K562 (cell line): ENCODE measurements around the gene CMSS1. TPM values are rescaled to one million over a fixed set of nuclear protein-coding genes. Genes with fewer than 3 reads are reported as not detected.

ENCODE experiments used
- ATAC-seq: fragments of 200-7000 bp; cut with Tn5 transposase; 3 replicates; pipeline ENCODE4 v1.9.1; 2020; ENCODE audit warnings: moderate library complexity
- BruUV-seq: library from RNA; stranded (reverse); fragments of 400-500 nt; replicated peaks from 2 replicates; lab custom pipeline; 2021; lab: Mats Ljungman, UMichigan
- CTCF ChIA-PET: fragments of 300-600 bp; formaldehyde crosslinking; extraction: SDS; loops from one replicate; lab custom pipeline; 2021; ENCODE audit warnings: low intra/inter-chr PET ratio; lab: Yijun Ruan, JAX
- POLR2A ChIA-PET: fragments of 300-600, 350-650 bp; sonication (Branson Sonifier 250); formaldehyde crosslinking; extraction: SDS; loops from one replicate; lab custom pipeline; 2021; ENCODE audit warnings: antibody characterized with exemption, inconsistent platforms; lab: Yijun Ruan, JAX
- DNase-seq, 4 experiments: peaks; one replicate each; pipeline versions ENCODE4 v3.0.0 to v3.0.0-alpha.2; 2011 to 2018; ENCODE audit warnings: low spot score in 3 of 4, mixed read lengths in 3 of 4; ENCODE audit errors: extremely low read depth in 1 of 4
- FAIRE-seq: peaks from 2 replicates; lab custom pipeline; 2011; peaks lifted over from hg19 to GRCh38; lab: Jason Lieb, UNC
- H2AFZ ChIP-seq: 2 replicates; pipeline ENCODE4 v1.6.0; 2011; ENCODE audit warnings: low read depth, low read length, control low read depth, inconsistent platforms
- H3K27ac ChIP-seq: fragments of 200-600 bp; 3 replicates; pipeline ENCODE4 v1.8.0; 2011; ENCODE audit warnings: low read depth, mild to moderate bottlenecking, control low read depth, inconsistent platforms, low read length, moderate library complexity, mixed read lengths; ENCODE audit errors: extremely low read depth
- H3K27me3 ChIP-seq, 2 experiments: fragments of 300-600 bp in 1 of 2; 2 replicates in 1 of 2; 3 replicates in 1 of 2; pipeline versions ENCODE4 v1.6.0 to v1.8.0; 2011; ENCODE audit warnings: inconsistent platforms in 2 of 2, low read length in 2 of 2, mild to moderate bottlenecking in 1 of 2, mixed read lengths in 1 of 2, moderate library complexity in 1 of 2; ENCODE audit not compliant: control insufficient read depth in 2 of 2, insufficient read depth in 2 of 2
- H3K36me3 ChIP-seq: fragments of 300-600 bp; 3 replicates; pipeline ENCODE4 v1.8.0; 2011; ENCODE audit warnings: mild to moderate bottlenecking, low read length, inconsistent platforms; ENCODE audit not compliant: control insufficient read depth, insufficient read depth
- H3K4me1 ChIP-seq, 2 experiments: fragments of 200-600 bp in 1 of 2; replicated peaks in 1 of 2; 2 replicates in 1 of 2; 3 replicates in 1 of 2; pipeline versions ENCODE4 v1.5.1 to v1.8.0; 2011; ENCODE audit warnings: inconsistent platforms in 2 of 2, low read length in 2 of 2, mild to moderate bottlenecking in 1 of 2, mixed read lengths in 1 of 2, moderate library complexity in 1 of 2; ENCODE audit not compliant: control insufficient read depth in 2 of 2, insufficient read depth in 2 of 2
- H3K4me2 ChIP-seq: 2 replicates; pipeline ENCODE4 v1.6.1; 2011; ENCODE audit warnings: low read length, control low read depth, inconsistent platforms, mixed read lengths; ENCODE audit not compliant: insufficient read depth
- H3K4me3 ChIP-seq: fragments of 200-600 bp; sonication (generic), shearing (Covaris generic); 2 replicates; pipeline ENCODE4 v1.5.1; 2016; ENCODE audit warnings: control low read depth, inconsistent platforms
- H3K79me2 ChIP-seq: fragments of 200-600 bp; 3 replicates; pipeline ENCODE4 v1.8.0; 2011; ENCODE audit warnings: low read length, inconsistent platforms; ENCODE audit not compliant: control insufficient read depth, insufficient read depth
- H3K9ac ChIP-seq, 2 experiments: 2 replicates each; pipeline versions ENCODE4 v1.6.0 to v1.6.1; 2011; ENCODE audit warnings: low read depth in 2 of 2, low read length in 2 of 2, control low read depth in 1 of 2, inconsistent platforms in 1 of 2, mild to moderate bottlenecking in 1 of 2, mixed read lengths in 1 of 2; ENCODE audit not compliant: insufficient read depth in 1 of 2
- H3K9me1 ChIP-seq: one replicate; pipeline ENCODE4 v1.6.0; 2011; ENCODE audit warnings: inconsistent platforms, mild to moderate bottlenecking, low read length, moderate library complexity; ENCODE audit not compliant: control insufficient read depth, insufficient read depth
- H3K9me3 ChIP-seq: replicated peaks from 2 replicates; pipeline ENCODE4 v1.5.1; 2011; ENCODE audit warnings: low read depth, low read length, inconsistent platforms; ENCODE audit not compliant: control insufficient read depth, insufficient read depth
- H4K20me1 ChIP-seq: replicated peaks from 2 replicates; pipeline ENCODE4 v1.6.1; 2011; ENCODE audit warnings: low read length, inconsistent platforms, mixed read lengths; ENCODE audit not compliant: control insufficient read depth, insufficient read depth
- GMEB1 ChIP-seq: fragments of 250-450 bp; sonication (Bioruptor Pico); IDR thresholded peaks from 2 replicates; pipeline ENCODE4 v1.4.0; 2020; ENCODE audit warnings: mild to moderate bottlenecking
- GTF2A2 ChIP-seq: IDR thresholded peaks from 2 replicates; pipeline ENCODE4 v1.6.1; 2016; ENCODE audit warnings: mild to moderate bottlenecking, missing genetic modification characterization, missing compliant biosample characterization
- HDAC1 ChIP-seq, 2 experiments: fragments of 450-650 bp; IDR thresholded peaks; 2 replicates each; pipeline ENCODE4 v1.6.1; 2016 to 2017; ENCODE audit warnings: inconsistent platforms in 1 of 2, mild to moderate bottlenecking in 1 of 2, moderate library complexity in 1 of 2
- HIVEP1 ChIP-seq: fragments of 250-450 bp; sonication (Bioruptor Pico); IDR thresholded peaks from 2 replicates; pipeline ENCODE4 v1.4.0; 2020; ENCODE audit warnings: mild to moderate bottlenecking
- HMBOX1 ChIP-seq: sonication (generic); IDR thresholded peaks from 2 replicates; pipeline ENCODE4 v1.6.1; 2016
- TFAM ChIP-seq: fragments of 250-450 bp; sonication (Bioruptor Pico); conservative IDR thresholded peaks from 2 replicates; pipeline ENCODE4 v1.5.0; 2021; ENCODE audit warnings: mild to moderate bottlenecking, moderate library complexity
- TRIM24 ChIP-seq, 2 experiments: fragments of 450-650 bp; IDR thresholded peaks; 2 replicates each; pipeline ENCODE4 v1.6.1; 2016
- TSC22D4 ChIP-seq: fragments of 450-650 bp; IDR thresholded peaks from 2 replicates; pipeline ENCODE4 v1.6.1; 2016; ENCODE audit warnings: missing genetic modification characterization, missing biosample characterization, control low read depth
- WHSC1 ChIP-seq: IDR thresholded peaks from one replicate; pipeline ENCODE4 v1.6.1; 2012; ENCODE audit warnings: low read length, control low read depth, inconsistent platforms
- XRCC5 ChIP-seq: fragments of 200-400 bp; formaldehyde crosslinking; IDR thresholded peaks from 2 replicates; pipeline ENCODE4 v1.6.1; 2017; ENCODE audit warnings: low read depth, mild to moderate bottlenecking, low read length
- ZBTB1 ChIP-seq: sonication (generic); formaldehyde crosslinking; IDR thresholded peaks from 2 replicates; pipeline ENCODE4 v1.8.1; 2023; ENCODE audit warnings: missing genetic modification reagents, low read depth, mild to moderate bottlenecking, borderline replicate concordance
- ZEB2 ChIP-seq: fragments of 450-650 bp; IDR thresholded peaks from 2 replicates; pipeline ENCODE4 v1.6.1; 2016
- ZKSCAN8 ChIP-seq: fragments of 200-800 bp; sonication (Bioruptor generic); IDR thresholded peaks from 2 replicates; pipeline ENCODE4 v1.6.1; 2016; ENCODE audit warnings: missing genetic modification characterization, missing compliant biosample characterization
- ZNF766 ChIP-seq: fragments of 200-800 bp; sonication (Bioruptor generic); conservative IDR thresholded peaks from 2 replicates; pipeline ENCODE4 v1.6.1; 2016; ENCODE audit warnings: missing genetic modification characterization, missing compliant biosample characterization
- WGBS: fragments of 100-300 bp; shearing (Covaris generic); methylation state at CpG from one replicate; pipeline ENCODE4 v1.1.6; 2016; ENCODE audit warnings: low coverage, mixed read lengths; ENCODE audit not compliant: insufficient coverage; ENCODE audit errors: missing lambda C conversion rate; 5-methylcytosine and 5-hydroxymethylcytosine counted together
- in situ Hi-C: fragments of 300-500 bp; cut with MboI; formaldehyde crosslinking; loops from 4 replicates; pipeline ENCODE4 v1.15.0; 2018; ENCODE audit warnings: inconsistent platforms, mixed read lengths
- intact Hi-C: fragments of 100-400 bp; cut with micrococcal nuclease; formaldehyde crosslinking; loops from 2 replicates; pipeline ENCODE4 v1.14.2; 2022
- polyA plus RNA-seq, 8 experiments: library from polyadenylated mRNA; depleted of rRNA in 4 of 8; stranded (reverse) in 5 of 8; unstranded in 3 of 8; fragments of >200 nt; fragmentation: Nextera tagmentation in 2 of 8; fragmentation: Illumina TruSeq in 1 of 8; extraction: Ambion mirVana in 2 of 8; extraction: Trizol in 1 of 8; gene quantifications; 2 replicates each; pipeline versions ENCODE4 v1.2.1 to v1.2.3, GENCODE V29; 2011 to 2014; ENCODE audit warnings: inconsistent platforms in 1 of 8, missing spikeins in 1 of 8
- total RNA-seq, 7 experiments: library from RNA; depleted of rRNA in 6 of 7; stranded (reverse); fragments of >200 nt in 6 of 7; fragmentation: Illumina TruSeq in 2 of 7; extraction: Trizol in 2 of 7; gene quantifications; 2 replicates each; pipeline versions ENCODE4 v1.2.1 to v1.2.3, GENCODE V29; 2011 to 2021; ENCODE audit warnings: low replicate concordance in 1 of 7

The CMSS1 gene
- total and polyA plus RNA-seq, 9 of the 15 experiments (the other 6 are each of a cell fraction or from before 2014, with no cell fraction given), result 46.9 to 109 (median 72.3) TPM

GRCh38 chr3:99943931-99944761 lies 126.5 kb downstream of the CMSS1 start:
- CTCF ChIA-PET, result no interaction called here
- Histone ChIP-seq H3K79me2 (peaks cover 4% of the 10 kb centered on the region; the same call in 1 of the 3 replicates), H3K9ac (no peak overlapping the region), H3K36me3 (no peaks in the 10 kb centered on the region), H3K4me1 (no peaks in the 10 kb centered on the region; a peak in 1 of 5 replicates), H3K4me3 (no peak overlapping the region)
- WGBS, result 65% methylated on average over 4 of the region's 4 CpGs
- DNase-seq, result no peak
- TF ChIP-seq GMEB1 (CRISPR knock-in tag) (no peak), HMBOX1 (no peak), ZKSCAN8 (no peak), ZEB2 (no peak), TSC22D4 (tag) (no peak), GTF2A2 (tag) (no peak), HIVEP1 (CRISPR knock-in tag) (no peak), TFAM (no peak), XRCC5 (no peak), WHSC1 (no peak), TRIM24 (IDR thresholded peaks at IDR 0.05) (no peak), HDAC1 (IDR thresholded peaks at IDR 0.05) (no peak), ZNF766 (CRISPR knock-in tag) (no peak), ZBTB1 (CRISPR knock-in tag) (no peak)
- TF ChIP-seq, all 486 proteins: peak for 0
- Histone ChIP-seq H3K4me2 (no peak overlapping the region), H3K27ac (no peak overlapping the region), H3K9me1 (no peaks in the 10 kb centered on the region), H3K27me3 (no peaks in the 10 kb centered on the region), H4K20me1 (no peaks in the 10 kb centered on the region), H2AFZ (no peak overlapping the region), H3K9me3 (no peaks in the 10 kb centered on the region)
- FAIRE-seq, result no peak
- no TSS peak for BruUV-seq
- ATAC-seq, result no peak
- in situ Hi-C loops (no loop called here), intact Hi-C loops (no loop called here)
- POLR2A ChIA-PET, result no interaction called here
